PC-3 (cell line): ENCODE measurements around the gene MYO3B.

ENCODE experiments used
- CTCF ChIP-seq: fragments of 300-600 bp; sonication (generic); conservative IDR thresholded peaks from 2 replicates; pipeline ENCODE4 v1.5.1; 2017; ENCODE audit warnings: antibody characterized with exemption, low read depth, mild to moderate bottlenecking, low read length
- EZH2 ChIP-seq: fragments of 300-600 bp; sonication (generic); IDR thresholded peaks from one replicate; pipeline ENCODE4 v1.6.1; 2017; ENCODE audit warnings: antibody characterized with exemption, mild to moderate bottlenecking, low read length; ENCODE audit not compliant: unreplicated experiment
- EZH2phosphoT487 ChIP-seq: fragments of 300-600 bp; sonication (generic); IDR thresholded peaks from 2 replicates; pipeline ENCODE4 v1.6.1; 2018; ENCODE audit warnings: mild to moderate bottlenecking, antibody characterized with exemption, low read length, borderline replicate concordance

- TF ChIP-seq CTCF: no peak
- no peak for TF ChIP-seq EZH2phosphoT487
- no peak for TF ChIP-seq EZH2
Measured at GRCh38 chr2:170433448-170433847, 255.5 kb downstream of the MYO3B start.
